CD4-positive, alpha-beta memory T cell (primary cell): Measurements from ENCODE around the gene LTBR. TPM values are rescaled to one million over a fixed set of nuclear protein-coding genes. Genes with fewer than 3 reads are reported as not detected.
A peak's percentile ranks its signal among the peaks of the same experiment; 100 is the strongest.

Experiments used
- CTCF ChIA-PET: fragments of 350-600 bp; sonication (Branson Sonifier 250); formaldehyde crosslinking; loops from one replicate; lab custom pipeline; 2021; ENCODE audit warnings: inconsistent platforms; ENCODE audit not compliant: partially characterized antibody; lab: Charles Lee
- POLR2A ChIA-PET: fragments of 350-600 bp; sonication (Branson Sonifier 250); formaldehyde crosslinking; loops from one replicate; lab custom pipeline; 2021; ENCODE audit not compliant: partially characterized antibody; lab: Charles Lee
- DNase-seq, 5 donors: peaks; one replicate each; pipeline versions ENCODE4 v3.0.0 to v3.0.0-alpha.2; 2020 to 2022; ENCODE audit warnings: mixed read lengths in 1 of 5
- H3K27ac ChIP-seq: one replicate; pipeline ENCODE4 v1.7.0; 2013; ENCODE audit warnings: low read depth, low read length
- H3K27me3 ChIP-seq: 2 replicates; pipeline ENCODE4 v1.7.0; 2013; ENCODE audit warnings: mild to moderate bottlenecking, low read length, moderate library complexity; ENCODE audit not compliant: insufficient read depth
- H3K36me3 ChIP-seq: 2 replicates; pipeline ENCODE4 v1.7.0; 2013; ENCODE audit warnings: mild to moderate bottlenecking, low read length, moderate library complexity; ENCODE audit not compliant: insufficient read depth
- H3K4me1 ChIP-seq: 2 replicates; pipeline ENCODE4 v1.7.0; 2013; ENCODE audit warnings: mild to moderate bottlenecking, low read length, moderate library complexity; ENCODE audit not compliant: insufficient read depth
- H3K4me3 ChIP-seq, 2 donors: one replicate each; pipeline ENCODE4 v1.7.0; 2013; ENCODE audit warnings: low read length in 2 of 2, mild to moderate bottlenecking in 1 of 2
- H3K9me3 ChIP-seq, 2 donors: one replicate each; pipeline ENCODE4 v1.7.0; 2013; ENCODE audit warnings: low read length in 2 of 2, control low read depth in 1 of 2; ENCODE audit not compliant: control insufficient read depth in 1 of 2
- H3K27ac Mint-ChIP-seq, 7 donors: one replicate each; pipeline ENCODE4 v1.8.0; 2020 to 2021; ENCODE audit warnings: mixed read lengths in 7 of 7, mild to moderate bottlenecking in 6 of 7, inconsistent platforms in 3 of 7, moderate library complexity in 3 of 7
- H3K27me3 Mint-ChIP-seq, 2 donors: one replicate each; pipeline ENCODE4 v1.8.0; 2020 to 2021; ENCODE audit warnings: mixed read lengths in 2 of 2
- H3K36me3 Mint-ChIP-seq, 2 donors: one replicate each; pipeline ENCODE4 v1.8.0; 2020 to 2021; ENCODE audit warnings: mixed read lengths in 2 of 2, inconsistent platforms in 1 of 2, mild to moderate bottlenecking in 1 of 2
- H3K4me1 Mint-ChIP-seq, 4 donors: one replicate each; pipeline ENCODE4 v1.8.0; 2020 to 2021; ENCODE audit warnings: mixed read lengths in 4 of 4, mild to moderate bottlenecking in 1 of 4
- H3K4me3 Mint-ChIP-seq, 8 donors: one replicate each; pipeline ENCODE4 v1.8.0; 2020 to 2021; ENCODE audit warnings: mixed read lengths in 8 of 8, mild to moderate bottlenecking in 7 of 8, moderate library complexity in 6 of 8, inconsistent platforms in 3 of 8
- H3K9me3 Mint-ChIP-seq, 8 donors: one replicate each; pipeline ENCODE4 v1.8.0; 2020 to 2021; ENCODE audit warnings: mixed read lengths in 8 of 8, mild to moderate bottlenecking in 5 of 8, inconsistent platforms in 3 of 8, moderate library complexity in 1 of 8
- intact Hi-C: fragments of 100-400 bp; cut with micrococcal nuclease; formaldehyde crosslinking; loops from one replicate; pipeline ENCODE4 v1.15.1; 2023
- polyA plus RNA-seq, 2 donors: library from polyadenylated mRNA; unstranded; fragments of 300-500 nt; fragmentation: Illumina TruSeq; gene quantifications; one replicate each; pipeline ENCODE4 v1.2.3, GENCODE V29; 2021
- total RNA-seq, 2 experiments: library from RNA; stranded (reverse); gene quantifications; one replicate each; pipeline ENCODE4 v1.2.3, GENCODE V29; 2021

LTBR gene
- total and polyA plus RNA-seq, 4 experiments from 2014 or later: 1.1 to 1.3 TPM; not detected in 2

DNA sequence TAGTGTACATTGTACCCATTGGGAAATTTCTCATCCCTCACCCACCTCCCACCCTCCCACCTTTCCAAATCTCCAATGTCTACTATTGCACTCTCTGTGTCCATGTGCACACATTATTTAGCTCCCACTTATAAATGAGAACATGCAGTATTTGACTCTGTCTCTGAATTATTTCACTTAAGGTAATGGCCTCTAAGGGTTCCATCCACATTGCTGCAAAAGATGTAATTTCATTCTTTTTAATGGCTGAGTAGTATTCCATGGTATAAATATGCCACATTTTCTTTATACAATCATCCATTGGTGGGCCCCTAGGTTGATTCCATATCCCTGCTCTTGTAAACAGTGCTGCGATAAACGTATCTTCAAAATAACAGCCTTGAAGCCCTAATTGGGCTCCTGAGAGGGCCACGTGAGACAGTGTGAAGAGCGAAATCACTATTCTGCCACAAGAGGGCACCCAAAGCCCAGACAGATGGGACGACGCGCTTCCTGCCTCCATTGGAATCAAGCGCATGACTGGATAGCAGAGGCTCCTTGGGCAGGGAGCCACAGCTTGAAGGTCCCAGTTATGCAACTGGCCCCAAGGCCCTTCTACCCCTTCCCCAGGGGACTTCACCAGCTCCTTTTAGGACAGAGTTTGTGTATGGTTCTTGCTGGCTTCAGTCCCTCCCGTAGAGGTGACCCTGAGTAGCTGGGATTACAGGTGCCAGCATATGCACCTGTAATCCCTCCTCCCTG, 39.5 kb downstream of the LTBR start:
- Mint-ChIP-seq H3K9me3 (peaks cover 0 to 2% (median 0%) of the 10 kb centered on the region in 8 donors), H3K27ac (peak overlapping the region; percentile 68 to 90 (median 82)), H3K27me3 (peaks cover 0 to 6% of the 10 kb centered on the region in 2 donors), H3K4me3 (peak overlapping the region in 6 of 8 donors; percentile 12 to 56 (median 31)), H3K4me1 (peaks cover 28 to 38% (median 33%) of the 10 kb centered on the region in 4 donors), H3K36me3 (peaks cover 0 to 2% of the 10 kb centered on the region in 2 donors)
- POLR2A ChIA-PET: interaction anchor here (1.0 to 8.2 kb wide), 16 partner anchors 11 to 116 kb away, joined by 3 to 284 read pairs (median 9); partner anchors contain the start of genes CD27, GAPDH, MRPL51 and TAPBPL
- intact Hi-C loops: loop anchor here (1.0 to 10.0 kb wide), 9 partner anchors 42 to 361 kb away; partner anchors contain the start of genes CD4, IFFO1, MRPL51 and VAMP1
- peak; percentile 83 to 86 (median 85) for DNase-seq
- CTCF ChIA-PET: interaction anchor here (0.6 to 7.7 kb wide), 29 partner anchors 11 to 134 kb away, joined by 3 to 341 read pairs (median 5); partner anchors contain the start of genes CD27, GAPDH, MRPL51 and TAPBPL
- Histone ChIP-seq H3K4me1 (peaks cover 42% of the 10 kb centered on the region), H3K36me3 (no peaks in the 10 kb centered on the region), H3K27me3 (no peaks in the 10 kb centered on the region), H3K27ac (peak overlapping the region; percentile 8), H3K4me3 (no peak overlapping the region), H3K9me3 (no peaks in the 10 kb centered on the region)

DNA sequence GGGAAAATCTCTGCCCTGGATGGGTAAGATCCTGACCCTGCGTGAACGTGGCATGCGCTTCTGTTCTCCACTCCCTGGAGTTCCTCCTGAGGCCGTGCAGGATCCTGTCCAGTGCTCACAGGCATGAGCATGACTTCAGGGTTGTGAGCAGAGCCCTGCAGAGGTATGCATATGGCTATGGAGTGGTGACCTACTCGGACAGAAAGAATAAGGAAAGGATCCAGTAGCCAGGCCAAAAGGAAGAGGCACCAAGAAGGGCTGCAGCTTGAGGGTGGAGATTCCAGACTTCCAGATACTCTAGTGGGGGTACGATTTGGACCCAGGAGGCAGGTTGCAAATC, 40.0 kb downstream of the LTBR start:
- Mint-ChIP-seq H3K27ac (peak overlapping the region in 6 of 7 donors; percentile 71 to 90 (median 84)), H3K9me3 (no peaks in the 10 kb centered on the region), H3K4me1 (peaks cover 28 to 39% (median 33%) of the 10 kb centered on the region in 4 donors), H3K36me3 (peaks cover 0 to 2% of the 10 kb centered on the region in 2 donors), H3K4me3 (peak overlapping the region in 3 of 8 donors; percentile 31 to 56 (median 39)), H3K27me3 (peaks cover 0 to 6% of the 10 kb centered on the region in 2 donors)
- peaks cover 42% of the 10 kb centered on the region for H3K4me1 ChIP-seq
- no peak for DNase-seq
- intact Hi-C loops: loop anchor here (10.0 kb wide), 2 partner anchors 261 to 361 kb away; partner anchors contain the start of genes CD4 and ZNF384
- H3K27ac ChIP-seq: peak overlapping the region; percentile 8
- H3K9me3 ChIP-seq: no peaks in the 10 kb centered on the region
- no peak overlapping the region for H3K4me3 ChIP-seq
- ChIA-PET CTCF (interaction anchor here (0.6 to 7.7 kb wide), 27 partner anchors 10 to 133 kb away, joined by 3 to 341 read pairs (median 5); partner anchors contain the start of genes CD27, GAPDH, MRPL51 and TAPBPL), POLR2A (interaction anchor here (1.0 to 8.2 kb wide), 16 partner anchors 10 to 116 kb away, joined by 3 to 284 read pairs (median 9); partner anchors contain the start of genes CD27, GAPDH, MRPL51 and TAPBPL)
- no peaks in the 10 kb centered on the region for H3K36me3 ChIP-seq
- H3K27me3 ChIP-seq: no peaks in the 10 kb centered on the region

DNA sequence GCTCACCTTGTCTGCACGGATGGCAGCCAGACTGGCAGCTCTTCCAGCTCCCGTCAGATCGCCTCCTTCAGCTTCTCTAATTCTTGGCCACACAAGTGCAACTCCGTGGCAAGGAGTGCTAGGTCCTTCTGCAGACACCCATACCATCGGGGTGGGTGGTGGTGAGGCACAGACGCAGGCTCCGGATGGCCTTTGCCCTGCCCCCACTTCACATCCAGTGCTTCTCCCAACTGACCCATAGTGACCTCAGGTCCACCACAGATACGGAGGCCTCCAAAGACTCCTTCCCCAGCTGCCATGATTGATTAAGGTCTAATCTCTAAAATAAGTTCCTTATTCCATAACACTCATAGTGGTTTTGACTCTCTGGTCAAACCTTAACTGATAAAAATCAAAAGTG, 40.9 kb downstream of the LTBR start:
- H3K27ac ChIP-seq: peak overlapping the region; percentile 18

DNA sequence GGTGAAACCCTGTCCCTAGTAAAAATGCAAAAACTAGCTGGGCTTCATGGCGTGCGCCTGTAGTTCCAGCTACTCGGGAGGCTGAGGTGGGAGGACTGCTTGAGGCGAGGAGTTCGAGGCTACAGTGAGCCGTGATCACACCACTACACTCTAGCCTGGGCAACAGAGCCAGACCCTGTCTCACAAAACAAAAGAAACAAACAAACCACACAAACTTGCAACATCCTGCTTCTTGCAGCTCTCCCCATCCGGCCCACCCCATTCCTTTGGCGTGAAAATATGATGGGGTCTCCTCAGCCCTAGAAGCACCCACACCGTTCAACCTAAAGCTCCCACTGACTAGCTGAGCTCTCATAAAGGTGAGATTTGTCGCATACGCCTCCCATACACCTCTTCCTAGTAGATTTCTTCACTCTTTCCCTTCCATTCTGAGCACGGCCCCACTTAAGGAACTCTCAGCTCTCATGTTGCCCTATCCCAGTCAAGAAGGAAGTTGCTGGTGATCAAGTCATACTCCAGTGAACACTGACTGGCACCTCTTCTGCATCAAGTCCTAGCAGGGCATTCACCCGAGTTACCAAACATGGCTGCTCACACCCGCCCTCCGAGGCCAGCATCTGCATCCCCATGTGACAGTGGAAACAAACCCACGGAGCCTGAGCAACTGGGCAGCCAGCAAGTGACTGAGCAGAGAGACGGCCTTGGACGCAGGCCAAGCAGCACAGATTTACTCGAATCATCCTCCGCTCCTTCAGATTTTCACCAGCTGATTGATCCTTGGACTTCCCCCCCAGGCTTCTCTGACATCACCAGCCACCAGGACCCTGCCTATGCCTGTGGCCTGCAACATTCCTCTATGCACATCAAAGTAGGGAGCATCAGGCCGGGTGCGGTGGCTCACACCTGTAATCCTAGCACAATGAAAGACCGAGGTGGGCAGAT, 41.9 kb downstream of the LTBR start:
- H3K27me3 Mint-ChIP-seq: peaks cover 0 to 6% of the 10 kb centered on the region in 2 donors
- peak overlapping the region in 6 of 8 donors; percentile 7 to 85 (median 44) for H3K4me3 Mint-ChIP-seq
- Histone ChIP-seq H3K36me3 (no peaks in the 10 kb centered on the region), H3K27me3 (no peaks in the 10 kb centered on the region), H3K27ac (peak overlapping the region; percentile 63), H3K9me3 (no peaks in the 10 kb centered on the region), H3K4me3 (no peak overlapping the region), H3K4me1 (peaks cover 48% of the 10 kb centered on the region)
- no peaks in the 10 kb centered on the region for H3K9me3 Mint-ChIP-seq
- H3K27ac Mint-ChIP-seq: peak overlapping the region; percentile 94 to 98 (median 97)
- H3K36me3 Mint-ChIP-seq: peaks cover 0 to 2% of the 10 kb centered on the region in 2 donors
- ChIA-PET POLR2A (interaction anchor here (1.2 to 8.2 kb wide), 12 partner anchors 9 to 128 kb away, joined by 4 to 284 read pairs (median 7); partner anchors contain the start of genes CD27, GAPDH, MRPL51 and TAPBPL), CTCF (interaction anchor here (0.6 to 7.7 kb wide), 12 partner anchors 10 to 126 kb away, joined by 3 to 341 read pairs (median 12); partner anchors contain the start of genes CD27, GAPDH, TAPBPL and VAMP1)
- intact Hi-C loops: loop anchor here (10.0 kb wide), 2 partner anchors 259 to 359 kb away; partner anchors contain the start of genes CD4 and ZNF384
- peaks cover 28 to 48% (median 40%) of the 10 kb centered on the region in 4 donors for H3K4me1 Mint-ChIP-seq
- peak in 2 of 5 donors; percentile 28 to 67 for DNase-seq

More for the DNA sequence above, 40.9 kb downstream of the LTBR start:
- Histone ChIP-seq H3K4me1 (peaks cover 42% of the 10 kb centered on the region), H3K27me3 (no peaks in the 10 kb centered on the region), H3K9me3 (no peaks in the 10 kb centered on the region), H3K4me3 (no peak overlapping the region), H3K36me3 (no peaks in the 10 kb centered on the region)
- peaks cover 0 to 2% of the 10 kb centered on the region in 2 donors for H3K36me3 Mint-ChIP-seq
- no peaks in the 10 kb centered on the region for H3K9me3 Mint-ChIP-seq
- CTCF ChIA-PET: interaction anchor here (0.8 to 7.7 kb wide), 16 partner anchors 14 to 127 kb away, joined by 3 to 341 read pairs (median 10); partner anchors contain the start of genes CD27, GAPDH, TAPBPL and VAMP1
- peak overlapping the region in 6 of 7 donors; percentile 54 to 97 (median 72) for H3K27ac Mint-ChIP-seq
- H3K4me1 Mint-ChIP-seq: peaks cover 28 to 39% (median 33%) of the 10 kb centered on the region in 4 donors
- H3K27me3 Mint-ChIP-seq: peaks cover 0 to 6% of the 10 kb centered on the region in 2 donors
- DNase-seq: no peak
- POLR2A ChIA-PET: interaction anchor here (1.2 to 8.2 kb wide), 9 partner anchors 21 to 129 kb away, joined by 4 to 284 read pairs (median 28); partner anchors contain the start of genes CD27, GAPDH, MRPL51 and TAPBPL
- H3K4me3 Mint-ChIP-seq: no peak overlapping the region
- intact Hi-C loops: loop anchor here (10.0 kb wide), 2 partner anchors 260 to 360 kb away; partner anchors contain the start of genes CD4 and ZNF384

DNA sequence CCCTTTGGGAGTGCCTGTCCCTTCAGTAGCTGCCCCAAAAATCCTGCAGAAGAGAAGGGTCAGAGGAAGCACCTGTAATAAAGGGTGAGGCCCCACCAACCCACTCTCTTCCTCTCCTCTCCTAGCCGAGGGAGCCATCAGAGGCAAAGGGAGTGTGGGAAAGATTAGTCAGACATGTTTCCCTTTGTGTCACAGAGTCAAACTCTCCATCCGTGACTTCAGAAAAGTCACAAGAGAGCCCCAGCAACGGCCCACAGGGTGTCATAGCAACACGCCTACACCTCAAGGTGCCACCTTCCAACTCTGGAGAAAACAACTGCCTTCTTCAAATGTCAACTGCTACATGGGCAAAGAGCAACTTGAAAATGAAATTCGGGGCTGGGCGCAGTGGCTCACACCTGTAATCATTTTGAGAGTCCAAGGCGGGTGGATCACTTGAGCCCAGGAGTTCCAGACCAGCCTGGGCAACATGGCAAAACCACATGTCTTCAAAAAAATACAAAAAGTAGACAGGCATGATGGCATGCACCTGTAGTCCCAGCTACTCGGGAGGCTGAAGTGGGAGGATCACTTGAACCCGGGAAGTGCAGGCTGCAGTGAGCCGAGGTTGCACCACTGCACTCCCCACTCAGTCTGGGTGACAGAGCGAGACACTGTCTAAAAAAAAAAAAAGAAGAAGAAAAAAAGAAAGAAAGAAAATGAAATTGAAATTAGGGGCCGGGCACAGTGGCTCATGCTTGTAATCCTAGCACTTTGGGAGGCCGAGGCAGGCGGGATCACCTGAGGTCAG, 43.1 kb downstream of the LTBR start:
- Mint-ChIP-seq H3K27me3 (peaks cover 0 to 6% of the 10 kb centered on the region in 2 donors), H3K4me1 (peaks cover 28 to 56% (median 42%) of the 10 kb centered on the region in 4 donors), H3K27ac (peak overlapping the region; percentile 94 to 98 (median 97)), H3K36me3 (peaks cover 0 to 2% of the 10 kb centered on the region in 2 donors), H3K4me3 (peak overlapping the region; percentile 64 to 92 (median 76)), H3K9me3 (no peaks in the 10 kb centered on the region)
- intact Hi-C loops: loop anchor here (1.0 to 10.0 kb wide), 4 partner anchors 17 to 358 kb away; partner anchors contain the start of genes CD27, CD4, MRPL51 and ZNF384
- peak overlapping the region; percentile 63 for H3K27ac ChIP-seq
- H3K9me3 ChIP-seq: no peaks in the 10 kb centered on the region
- no peaks in the 10 kb centered on the region for H3K27me3 ChIP-seq
- no peaks in the 10 kb centered on the region for H3K36me3 ChIP-seq
- ChIA-PET POLR2A (interaction anchor here (1.0 to 8.2 kb wide), 12 partner anchors 12 to 109 kb away, joined by 3 to 284 read pairs (median 7); partner anchors contain the start of genes CD27, GAPDH, TAPBPL and VAMP1), CTCF (interaction anchor here (1.0 to 7.7 kb wide), 9 partner anchors 9 to 111 kb away, joined by 3 to 341 read pairs (median 9); partner anchors contain the start of genes CD27, GAPDH and VAMP1)
- DNase-seq: peak; percentile 71 to 95 (median 81)
- H3K4me1 ChIP-seq: peaks cover 50% of the 10 kb centered on the region
- H3K4me3 ChIP-seq: peak overlapping the region in 1 of 2 donors; percentile 30
